ENCODE measurements around the gene TNFRSF9.
"Not testable (repeated sequence)": the region's sequence is repeated elsewhere in the genome, so short reads cannot be mapped to it uniquely, and the experiment has no call there.

The TNFRSF9 gene

DNA sequence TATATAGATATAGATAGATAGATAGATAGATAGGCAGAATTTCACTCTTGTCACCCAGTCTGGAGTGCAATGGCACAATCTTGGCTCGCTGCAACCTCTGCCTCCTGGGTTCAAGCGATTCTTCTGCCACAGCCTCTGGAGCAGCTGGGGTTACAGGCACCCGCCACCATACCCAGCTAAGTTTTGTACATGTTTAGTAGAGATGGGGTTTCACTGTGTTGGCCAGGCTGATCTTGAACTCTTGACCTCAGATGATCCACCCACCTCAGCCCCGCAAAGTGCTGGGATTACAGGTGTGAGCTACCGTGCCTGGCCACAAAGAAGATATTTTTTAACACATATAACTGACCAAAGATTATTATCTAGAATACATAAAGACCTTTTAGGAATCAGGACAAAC lies 22.7 kb downstream of the TNFRSF9 start:
- H3K4me3 ChIP-seq (ENCODE audit: low read depth, low read length); H3K36me3 ChIP-seq (ENCODE audit: control insufficient read depth, insufficient read depth, low read length); H3K27me3 ChIP-seq (ENCODE audit: control insufficient read depth, insufficient read depth, low read length); H3K9ac ChIP-seq (ENCODE audit: low read length); H3K9me3 ChIP-seq (ENCODE audit: control insufficient read depth, insufficient read depth, low read depth, low read length); H3K27ac ChIP-seq (ENCODE audit: low read depth, low read length); H3K4me1 ChIP-seq (ENCODE audit: control insufficient read depth, insufficient read depth, low read length): not testable (repeated sequence)

- Histone ChIP-seq H3K9ac (ENCODE audit: low read length) (no peak overlapping the region), H3K9me3 (ENCODE audit: control insufficient read depth, insufficient read depth, low read depth, low read length) (no peaks in the 10 kb centered on the region), H3K4me1 (ENCODE audit: control insufficient read depth, insufficient read depth, low read length) (peaks cover 17% of the 10 kb centered on the region), H3K27me3 (ENCODE audit: control insufficient read depth, insufficient read depth, low read length) (no peaks in the 10 kb centered on the region), H3K4me3 (ENCODE audit: low read depth, low read length) (no peak overlapping the region), H3K27ac (ENCODE audit: low read depth, low read length) (no peak overlapping the region), H3K36me3 (ENCODE audit: control insufficient read depth, insufficient read depth, low read length) (no peaks in the 10 kb centered on the region)
These were observed 24.2 kb downstream of the TNFRSF9 start for GRCh38 chr1:7916501-7916830.

DNA sequence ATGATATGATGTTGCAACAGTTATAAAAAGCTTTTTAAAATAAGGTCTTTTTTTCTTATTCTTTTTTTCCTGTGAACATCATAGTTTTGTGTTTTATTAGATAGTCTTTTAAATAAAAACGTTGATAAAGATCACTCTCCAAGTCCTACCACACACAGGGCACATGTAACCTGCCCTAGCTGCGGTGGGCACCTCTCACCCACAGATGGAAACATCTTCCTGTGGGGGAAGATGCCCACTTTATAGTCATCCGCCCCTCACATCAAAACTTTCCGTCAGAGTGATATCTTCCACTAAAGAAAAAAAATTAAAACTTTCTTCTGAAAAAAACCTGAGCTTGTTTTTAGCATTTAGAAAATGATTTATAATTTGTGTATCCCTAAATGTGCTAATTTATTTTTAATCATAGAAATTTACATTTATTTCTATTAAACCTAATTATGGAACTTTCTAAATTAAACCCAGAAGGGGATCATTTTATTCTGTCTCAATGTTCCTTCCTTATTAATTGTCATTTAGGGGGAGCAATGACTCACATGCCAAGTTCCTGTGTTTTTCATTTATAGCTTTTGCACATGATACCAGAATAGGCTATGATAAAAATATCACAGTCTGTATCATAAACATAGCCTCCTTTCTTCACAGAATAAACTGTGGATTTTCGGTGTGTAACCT lies 24.7 kb downstream of the TNFRSF9 start:
- H3K4me3 ChIP-seq (ENCODE audit: low read depth, low read length) = no peak overlapping the region
- no peak overlapping the region for H3K9ac ChIP-seq (ENCODE audit: low read length)

DNA sequence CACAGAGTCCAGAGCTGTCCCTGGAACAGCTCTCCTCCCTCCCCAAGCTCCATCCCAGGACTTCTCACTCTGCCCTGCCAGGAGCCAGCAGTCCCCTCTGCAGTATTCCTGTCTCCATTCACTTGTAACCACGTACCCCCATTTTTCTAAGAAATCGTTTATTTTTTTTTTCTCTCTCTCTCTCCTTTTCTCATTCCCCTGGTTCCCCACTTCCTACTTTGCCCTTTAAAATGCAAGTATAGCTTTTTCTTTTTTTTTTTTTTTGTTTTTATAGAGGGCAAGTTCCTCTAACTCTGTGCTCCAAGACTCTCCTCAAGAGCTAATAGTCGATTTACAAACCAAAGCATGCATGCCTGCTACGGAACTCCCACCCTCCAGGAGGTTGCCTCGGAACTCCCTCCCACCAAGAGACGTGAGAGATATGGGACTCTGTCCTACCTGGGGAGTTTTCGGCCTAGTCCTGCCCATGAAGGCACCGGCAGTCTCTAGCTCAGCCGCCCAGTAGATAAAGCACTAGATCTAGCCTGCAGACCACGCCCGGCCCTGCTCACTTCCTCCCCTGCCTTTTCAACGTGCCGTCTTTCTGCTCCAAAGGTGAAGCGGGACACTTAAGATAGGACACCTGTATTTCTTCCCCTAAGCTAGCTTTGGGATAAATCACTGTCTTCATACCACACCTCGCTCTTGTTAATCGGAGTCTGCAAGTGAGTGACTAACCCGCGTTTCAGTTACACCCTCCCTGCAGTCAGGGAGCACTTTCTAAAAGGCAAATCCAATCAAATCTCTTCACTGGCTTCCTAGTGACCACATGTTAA lies 27.7 kb downstream of the TNFRSF9 start:
- Histone ChIP-seq H3K4me3 (ENCODE audit: low read depth, low read length) (peak overlapping the region; percentile 55), H3K9me3 (ENCODE audit: control insufficient read depth, insufficient read depth, low read depth, low read length) (no peaks in the 10 kb centered on the region), H3K27me3 (ENCODE audit: control insufficient read depth, insufficient read depth, low read length) (no peaks in the 10 kb centered on the region), H3K36me3 (ENCODE audit: control insufficient read depth, insufficient read depth, low read length) (no peaks in the 10 kb centered on the region), H3K4me1 (ENCODE audit: control insufficient read depth, insufficient read depth, low read length) (peaks cover 17% of the 10 kb centered on the region), H3K27ac (ENCODE audit: low read depth, low read length) (no peak overlapping the region), H3K9ac (ENCODE audit: low read length) (peak overlapping the region; percentile 21)

More for the DNA sequence above, 24.7 kb downstream of the TNFRSF9 start:
- H3K4me1 ChIP-seq (ENCODE audit: control insufficient read depth, insufficient read depth, low read length) = peaks cover 17% of the 10 kb centered on the region
- no peaks in the 10 kb centered on the region for H3K36me3 ChIP-seq (ENCODE audit: control insufficient read depth, insufficient read depth, low read length)
- no peaks in the 10 kb centered on the region for H3K27me3 ChIP-seq (ENCODE audit: control insufficient read depth, insufficient read depth, low read length)
- H3K9me3 ChIP-seq (ENCODE audit: control insufficient read depth, insufficient read depth, low read depth, low read length) = no peaks in the 10 kb centered on the region
- no peak overlapping the region for H3K27ac ChIP-seq (ENCODE audit: low read depth, low read length)

DNA sequence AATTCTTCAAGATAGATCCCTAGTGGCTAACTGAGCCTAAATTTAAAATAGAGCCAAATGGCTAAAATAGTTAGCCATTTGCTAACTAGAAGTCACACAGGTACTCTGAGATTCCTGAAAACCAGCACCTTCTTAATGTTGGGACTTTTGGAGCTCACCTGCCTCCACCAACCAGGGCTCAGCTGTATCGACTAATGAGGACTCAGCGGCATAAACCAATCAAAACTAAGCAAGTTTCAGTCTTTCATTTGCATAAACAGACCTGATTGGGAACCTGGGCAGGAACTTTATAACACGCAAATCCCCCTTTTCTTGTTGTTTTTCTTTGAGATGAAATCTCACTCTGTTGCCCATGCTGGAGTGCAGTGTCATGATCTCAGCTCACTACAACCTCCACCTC lies 28.5 kb downstream of the TNFRSF9 start:
- Histone ChIP-seq H3K27ac (ENCODE audit: low read depth, low read length) (no peak overlapping the region), H3K4me3 (ENCODE audit: low read depth, low read length) (no peak overlapping the region), H3K9me3 (ENCODE audit: control insufficient read depth, insufficient read depth, low read depth, low read length) (no peaks in the 10 kb centered on the region), H3K9ac (ENCODE audit: low read length) (no peak overlapping the region), H3K4me1 (ENCODE audit: control insufficient read depth, insufficient read depth, low read length) (peaks cover 17% of the 10 kb centered on the region), H3K27me3 (ENCODE audit: control insufficient read depth, insufficient read depth, low read length) (no peaks in the 10 kb centered on the region), H3K36me3 (ENCODE audit: control insufficient read depth, insufficient read depth, low read length) (no peaks in the 10 kb centered on the region)

GRCh38 chr1:7905262-7905661 lies 35.4 kb downstream of the TNFRSF9 start:
- Histone ChIP-seq H3K4me3 (ENCODE audit: low read depth, low read length) (no peak overlapping the region), H3K4me1 (ENCODE audit: control insufficient read depth, insufficient read depth, low read length) (no peaks in the 10 kb centered on the region), H3K36me3 (ENCODE audit: control insufficient read depth, insufficient read depth, low read length) (no peaks in the 10 kb centered on the region), H3K27me3 (ENCODE audit: control insufficient read depth, insufficient read depth, low read length) (no peaks in the 10 kb centered on the region), H3K9me3 (ENCODE audit: control insufficient read depth, insufficient read depth, low read depth, low read length) (no peaks in the 10 kb centered on the region), H3K9ac (ENCODE audit: low read length) (no peak overlapping the region), H3K27ac (ENCODE audit: low read depth, low read length) (no peak overlapping the region)

DNA sequence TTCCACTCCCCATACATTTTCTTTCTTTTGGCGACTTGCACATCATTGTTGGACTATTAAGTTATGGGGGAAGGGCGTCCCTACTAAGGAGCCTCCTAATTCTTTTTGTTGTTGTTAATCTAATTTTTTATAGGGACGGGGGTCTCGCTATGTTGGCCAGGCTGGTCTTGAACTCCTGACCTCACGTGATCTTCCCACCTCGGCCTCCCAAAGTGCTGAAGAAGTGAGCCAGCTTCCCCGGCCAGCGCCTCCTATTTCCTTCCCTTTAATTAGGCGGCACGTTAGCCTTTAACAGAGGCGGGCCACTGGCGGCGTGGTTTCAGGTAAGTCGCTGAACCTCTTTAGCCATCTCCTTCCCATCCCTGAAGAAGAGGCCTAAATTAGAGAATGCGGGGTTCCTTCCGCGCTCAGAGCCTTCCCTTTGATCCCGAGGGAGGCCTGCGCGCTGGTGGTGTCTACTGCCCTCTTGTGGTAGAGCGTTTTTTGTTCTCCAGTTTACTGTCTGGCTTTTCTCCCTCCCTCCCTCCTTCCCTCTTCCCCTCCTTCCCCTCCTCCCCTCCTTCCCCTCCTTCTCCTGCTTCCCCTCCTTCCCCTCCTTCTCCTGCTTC lies 38.1 kb downstream of the TNFRSF9 start:
- no peak overlapping the region for H3K4me3 ChIP-seq (ENCODE audit: low read depth, low read length)
- H3K9ac ChIP-seq (ENCODE audit: low read length) = no peak overlapping the region
- no peak overlapping the region for H3K27ac ChIP-seq (ENCODE audit: low read depth, low read length)

GRCh38 chr1:7899741-7900140 lies 40.9 kb downstream of the TNFRSF9 start:
- Histone ChIP-seq H3K9ac (ENCODE audit: low read length) (no peak overlapping the region), H3K9me3 (ENCODE audit: control insufficient read depth, insufficient read depth, low read depth, low read length) (peaks cover 5% of the 10 kb centered on the region; the same call in 1 of the 2 replicates), H3K27me3 (ENCODE audit: control insufficient read depth, insufficient read depth, low read length) (no peaks in the 10 kb centered on the region), H3K4me1 (ENCODE audit: control insufficient read depth, insufficient read depth, low read length) (no peaks in the 10 kb centered on the region), H3K27ac (ENCODE audit: low read depth, low read length) (no peak overlapping the region), H3K4me3 (ENCODE audit: low read depth, low read length) (no peak overlapping the region), H3K36me3 (ENCODE audit: control insufficient read depth, insufficient read depth, low read length) (no peaks in the 10 kb centered on the region)

More for the DNA sequence above, 38.1 kb downstream of the TNFRSF9 start:
- no peaks in the 10 kb centered on the region for H3K27me3 ChIP-seq (ENCODE audit: control insufficient read depth, insufficient read depth, low read length)
- no peaks in the 10 kb centered on the region for H3K36me3 ChIP-seq (ENCODE audit: control insufficient read depth, insufficient read depth, low read length)
- H3K4me1 ChIP-seq (ENCODE audit: control insufficient read depth, insufficient read depth, low read length) = no peaks in the 10 kb centered on the region
- no peaks in the 10 kb centered on the region for H3K9me3 ChIP-seq (ENCODE audit: control insufficient read depth, insufficient read depth, low read depth, low read length)

DNA sequence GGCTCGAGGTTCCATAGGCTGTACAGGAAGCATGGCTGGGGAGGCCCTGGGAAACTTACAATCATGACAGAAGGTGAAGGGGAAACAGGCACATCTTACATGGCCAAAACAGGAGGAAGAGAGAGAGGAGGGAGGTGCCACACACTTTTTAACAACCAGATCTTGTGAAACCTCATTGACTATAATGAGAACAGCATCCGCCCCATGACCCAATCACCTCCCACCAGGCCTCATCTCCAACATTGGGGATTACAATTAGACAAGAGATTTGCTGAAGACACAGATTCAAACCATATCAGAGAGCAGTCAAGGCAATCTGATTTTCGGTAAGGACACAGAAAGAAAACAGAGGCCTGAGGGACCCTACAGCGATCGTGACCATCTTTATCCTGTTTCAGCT lies 41.7 kb downstream of the TNFRSF9 start:
- Histone ChIP-seq H3K4me1 (ENCODE audit: control insufficient read depth, insufficient read depth, low read length) (no peaks in the 10 kb centered on the region), H3K9ac (ENCODE audit: low read length) (no peak overlapping the region), H3K4me3 (ENCODE audit: low read depth, low read length) (no peak overlapping the region), H3K27ac (ENCODE audit: low read depth, low read length) (no peak overlapping the region), H3K36me3 (ENCODE audit: control insufficient read depth, insufficient read depth, low read length) (no peaks in the 10 kb centered on the region), H3K9me3 (ENCODE audit: control insufficient read depth, insufficient read depth, low read depth, low read length) (peaks cover 5% of the 10 kb centered on the region; the same call in 1 of the 2 replicates), H3K27me3 (ENCODE audit: control insufficient read depth, insufficient read depth, low read length) (no peaks in the 10 kb centered on the region)

DNA sequence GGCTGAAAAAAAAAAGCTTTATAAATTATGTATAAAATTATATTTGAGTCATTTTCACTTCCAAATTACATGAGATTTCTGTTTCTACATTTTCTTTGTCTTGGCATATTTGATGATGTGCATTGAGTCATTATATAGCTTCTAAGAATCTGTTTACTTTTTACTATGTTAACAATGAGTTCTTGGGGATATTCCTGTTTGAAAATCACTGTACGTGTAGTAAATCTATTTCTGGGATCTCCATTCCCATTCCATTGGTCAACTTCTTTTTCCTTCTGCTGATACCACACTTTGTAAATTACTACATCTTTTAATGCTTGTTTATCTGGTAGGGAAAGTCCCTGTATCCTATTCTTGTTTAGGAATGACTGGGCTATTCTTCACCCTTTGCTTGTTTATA lies 43.6 kb downstream of the TNFRSF9 start:
- Histone ChIP-seq H3K9ac (ENCODE audit: low read length) (no peak overlapping the region), H3K36me3 (ENCODE audit: control insufficient read depth, insufficient read depth, low read length) (no peaks in the 10 kb centered on the region), H3K27me3 (ENCODE audit: control insufficient read depth, insufficient read depth, low read length) (no peaks in the 10 kb centered on the region), H3K9me3 (ENCODE audit: control insufficient read depth, insufficient read depth, low read depth, low read length) (peaks cover 5% of the 10 kb centered on the region; the same call in 1 of the 2 replicates), H3K27ac (ENCODE audit: low read depth, low read length) (no peak overlapping the region), H3K4me3 (ENCODE audit: low read depth, low read length) (no peak overlapping the region), H3K4me1 (ENCODE audit: control insufficient read depth, insufficient read depth, low read length) (no peaks in the 10 kb centered on the region)

- H3K27me3 ChIP-seq (ENCODE audit: control insufficient read depth, insufficient read depth, low read length) = no peaks in the 10 kb centered on the region
- H3K36me3 ChIP-seq (ENCODE audit: control insufficient read depth, insufficient read depth, low read length) = no peaks in the 10 kb centered on the region
- H3K9me3 ChIP-seq (ENCODE audit: control insufficient read depth, insufficient read depth, low read depth, low read length) = peaks cover 5% of the 10 kb centered on the region; the same call in 1 of the 2 replicates
- no peak overlapping the region for H3K4me3 ChIP-seq (ENCODE audit: low read depth, low read length)
- H3K27ac ChIP-seq (ENCODE audit: low read depth, low read length) = no peak overlapping the region
- no peak overlapping the region for H3K9ac ChIP-seq (ENCODE audit: low read length)
- H3K4me1 ChIP-seq (ENCODE audit: control insufficient read depth, insufficient read depth, low read length) = peaks cover 2% of the 10 kb centered on the region; the same call in 1 of the 2 replicates
These were observed 47.0 kb downstream of the TNFRSF9 start for GRCh38 chr1:7893529-7894180.

Data from HUES6 (cell line).